WTC11 (cell line): ENCODE results near the gene BPGM. TPM values are rescaled to one million over a fixed set of nuclear protein-coding genes. Genes with fewer than 3 reads are reported as not detected.

Experiments used
- ATAC-seq: fragments of 200-7000 bp; cut with Tn5 transposase; 2 replicates; pipeline ENCODE4 v1.10.0; 2021; ENCODE audit warnings: mild to moderate bottlenecking, moderate library complexity
- CTCF ChIA-PET: fragments of 300-600 bp; sonication (Branson Sonifier 250); formaldehyde crosslinking; loops from one replicate; lab custom pipeline; 2021; ENCODE audit warnings: antibody characterized with exemption; lab: Charles Lee
- POLR2A ChIA-PET: fragments of 350-600 bp; sonication (Branson Sonifier 250); formaldehyde crosslinking; loops from one replicate; lab custom pipeline; 2021; ENCODE audit warnings: antibody characterized with exemption; lab: Charles Lee
- DNase-seq: peaks from one replicate; pipeline ENCODE4 v3.0.0; 2021; ENCODE audit warnings: low spot score
- H3K27ac Mint-ChIP-seq: 2 replicates; pipeline ENCODE4 v1.8.0; 2021; ENCODE audit warnings: mixed read lengths
- H3K27me3 Mint-ChIP-seq: 2 replicates; pipeline ENCODE4 v1.8.0; 2021; ENCODE audit warnings: low read depth, mild to moderate bottlenecking, moderate library complexity, mixed read lengths
- H3K36me3 Mint-ChIP-seq: 2 replicates; pipeline ENCODE4 v1.8.0; 2021; ENCODE audit warnings: mixed read lengths
- H3K4me1 Mint-ChIP-seq: 2 replicates; pipeline ENCODE4 v1.8.0; 2022; ENCODE audit warnings: mixed read lengths
- H3K4me3 Mint-ChIP-seq: 2 replicates; pipeline ENCODE4 v1.8.0; 2021; ENCODE audit warnings: mild to moderate bottlenecking, moderate library complexity, mixed read lengths
- H3K9me3 Mint-ChIP-seq: 2 replicates; pipeline ENCODE4 v1.8.0; 2021; ENCODE audit warnings: mixed read lengths
- CREB1 ChIP-seq: sonication (generic); formaldehyde crosslinking; IDR thresholded peaks from 2 replicates; pipeline ENCODE4 v1.8.0; 2023; ENCODE audit warnings: mild to moderate bottlenecking, missing genetic modification reagents
- CREM ChIP-seq: sonication (generic); formaldehyde crosslinking; IDR thresholded peaks from 2 replicates; pipeline ENCODE4 v1.8.1; 2022; ENCODE audit warnings: mild to moderate bottlenecking, missing genetic modification reagents, moderate library complexity
- ELF4 ChIP-seq: sonication (generic); formaldehyde crosslinking; IDR thresholded peaks from 2 replicates; pipeline ENCODE4 v1.8.1; 2022; ENCODE audit warnings: low read depth, mild to moderate bottlenecking, moderate library complexity, missing genetic modification reagents
- GRHL2 ChIP-seq: fragments of 250-450 bp; sonication (Bioruptor Pico); IDR thresholded peaks from 2 replicates; pipeline ENCODE4 v1.8.0; 2022; ENCODE audit warnings: mild to moderate bottlenecking, moderate library complexity; ENCODE audit not compliant: insufficient replicate concordance, severe bottlenecking
- HMGA2 ChIP-seq: fragments of 250-450 bp; sonication (Bioruptor Pico); IDR thresholded peaks from 2 replicates; pipeline ENCODE4 v1.4.0; 2021; ENCODE audit warnings: mild to moderate bottlenecking, moderate library complexity
- JUN ChIP-seq: sonication (generic); formaldehyde crosslinking; IDR thresholded peaks from 2 replicates; pipeline ENCODE4 v1.8.0; 2023; ENCODE audit warnings: mild to moderate bottlenecking, missing genetic modification reagents
- KAT7 ChIP-seq: sonication (generic); formaldehyde crosslinking; IDR thresholded peaks from 2 replicates; pipeline ENCODE4 v1.8.1; 2023; ENCODE audit warnings: missing genetic modification reagents, mild to moderate bottlenecking, borderline replicate concordance
- MXD4 ChIP-seq: fragments of 250-450 bp; sonication (Bioruptor Pico); IDR thresholded peaks from 2 replicates; pipeline ENCODE4 v1.8.0; 2021; ENCODE audit warnings: mild to moderate bottlenecking, moderate library complexity, borderline replicate concordance
- MYBL2 ChIP-seq: sonication (generic); formaldehyde crosslinking; IDR thresholded peaks from 2 replicates; pipeline ENCODE4 v1.8.1; 2023; ENCODE audit warnings: mild to moderate bottlenecking, moderate library complexity, missing genetic modification reagents
- NR3C1 ChIP-seq: sonication (generic); formaldehyde crosslinking; conservative IDR thresholded peaks from 2 replicates; pipeline ENCODE4 v1.8.1; 2023; ENCODE audit warnings: low read depth, mild to moderate bottlenecking, missing genetic modification reagents
- OVOL2 ChIP-seq: fragments of 250-450 bp; sonication (Bioruptor Pico); IDR thresholded peaks from 2 replicates; pipeline ENCODE4 v1.9.0; 2021; ENCODE audit warnings: mild to moderate bottlenecking, borderline replicate concordance
- PRRX2 ChIP-seq: fragments of 250-450 bp; sonication (Bioruptor Pico); IDR thresholded peaks from 2 replicates; pipeline ENCODE4 v1.8.0; 2021; ENCODE audit warnings: mild to moderate bottlenecking
- SMAD3 ChIP-seq: sonication (generic); formaldehyde crosslinking; IDR thresholded peaks from 2 replicates; pipeline ENCODE4 v1.8.0; 2022; ENCODE audit warnings: missing genetic modification reagents, mild to moderate bottlenecking, borderline replicate concordance
- TCF7 ChIP-seq: sonication (generic); formaldehyde crosslinking; IDR thresholded peaks from 2 replicates; pipeline ENCODE4 v1.8.0; 2022; ENCODE audit warnings: mild to moderate bottlenecking, low read depth, missing genetic modification reagents, moderate library complexity
- TEAD1 ChIP-seq: sonication (generic); formaldehyde crosslinking; IDR thresholded peaks from 2 replicates; pipeline ENCODE4 v1.8.0; 2022; ENCODE audit warnings: mild to moderate bottlenecking, missing genetic modification reagents
- TEAD4 ChIP-seq: sonication (generic); formaldehyde crosslinking; IDR thresholded peaks from 2 replicates; pipeline ENCODE4 v1.8.0; 2022; ENCODE audit warnings: mild to moderate bottlenecking, missing genetic modification reagents
- ZNF317 ChIP-seq: sonication (generic); formaldehyde crosslinking; IDR thresholded peaks from 2 replicates; pipeline ENCODE4 v1.8.1; 2023; ENCODE audit warnings: low read depth, mild to moderate bottlenecking, moderate library complexity, missing genetic modification reagents, borderline replicate concordance
- ZNF396 ChIP-seq: fragments of 250-450 bp; sonication (Bioruptor Pico); IDR thresholded peaks from 2 replicates; pipeline ENCODE4 v1.8.0; 2021; ENCODE audit warnings: mild to moderate bottlenecking, moderate library complexity, borderline replicate concordance
- total RNA-seq: library from RNA; stranded (reverse); gene quantifications from 3 replicates; pipeline ENCODE4 v1.2.3, GENCODE V29; 2021
- TF ChIP-seq, protein P1 (sequence below): sonication (generic); formaldehyde crosslinking; IDR thresholded peaks from 2 replicates; pipeline ENCODE4 v1.8.0; 2022; ENCODE audit warnings: mild to moderate bottlenecking, missing genetic modification reagents
- TF ChIP-seq, protein P2 (sequence below): sonication (generic); formaldehyde crosslinking; conservative IDR thresholded peaks from 2 replicates; pipeline ENCODE4 v1.8.1; 2022; ENCODE audit warnings: mild to moderate bottlenecking, missing genetic modification reagents
- TF ChIP-seq, protein P3 (sequence below): fragments of 250-450 bp; sonication (Bioruptor Pico); IDR thresholded peaks from 2 replicates; pipeline ENCODE4 v1.9.0; 2021; ENCODE audit warnings: mild to moderate bottlenecking
- TF ChIP-seq, protein P4 (sequence below): sonication (generic); formaldehyde crosslinking; IDR thresholded peaks from 2 replicates; pipeline ENCODE4 v1.8.1; 2023; ENCODE audit warnings: mild to moderate bottlenecking, missing genetic modification reagents
- TF ChIP-seq, protein P5 (sequence below): sonication (generic); formaldehyde crosslinking; IDR thresholded peaks from 2 replicates; pipeline ENCODE4 v1.8.1; 2022; ENCODE audit warnings: mild to moderate bottlenecking, moderate library complexity, missing genetic modification reagents
- TF ChIP-seq, protein P6 (sequence below): fragments of 200-600 bp; IDR thresholded peaks from 2 replicates; pipeline ENCODE4 v1.8.0; 2022; ENCODE audit warnings: antibody characterized with exemption
- TF ChIP-seq, protein P7 (sequence below): sonication (generic); formaldehyde crosslinking; IDR thresholded peaks from 2 replicates; pipeline ENCODE4 v1.8.0; 2022; ENCODE audit warnings: mild to moderate bottlenecking, missing genetic modification reagents
- TF ChIP-seq, protein P8 (sequence below): sonication (generic); formaldehyde crosslinking; IDR thresholded peaks from 2 replicates; pipeline ENCODE4 v1.8.0; 2022; ENCODE audit warnings: mild to moderate bottlenecking, missing genetic modification reagents

Gene BPGM
- total RNA-seq, 1 experiment from 2014 or later = 14.6 TPM

DNA sequence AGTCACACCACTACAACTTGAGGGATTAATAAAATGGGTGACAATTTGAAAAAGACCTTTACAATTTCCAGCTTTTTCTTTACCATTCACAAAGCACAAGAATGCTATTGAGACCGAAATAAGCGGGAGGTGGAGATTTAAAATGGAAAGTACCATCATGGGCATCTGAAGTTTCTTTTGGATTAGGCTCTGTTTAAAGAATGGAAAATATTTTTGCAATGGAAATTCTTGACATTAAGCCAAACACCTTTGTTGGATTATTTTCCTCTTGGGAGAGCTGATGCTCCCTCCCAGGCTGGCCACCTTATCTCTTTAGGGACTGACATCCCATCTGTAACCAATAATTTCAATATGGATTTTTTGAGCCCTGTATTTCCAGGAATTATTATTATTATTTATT is 62.5 kb downstream of the BPGM start (continued):
- TF ChIP-seq, protein P1, sequence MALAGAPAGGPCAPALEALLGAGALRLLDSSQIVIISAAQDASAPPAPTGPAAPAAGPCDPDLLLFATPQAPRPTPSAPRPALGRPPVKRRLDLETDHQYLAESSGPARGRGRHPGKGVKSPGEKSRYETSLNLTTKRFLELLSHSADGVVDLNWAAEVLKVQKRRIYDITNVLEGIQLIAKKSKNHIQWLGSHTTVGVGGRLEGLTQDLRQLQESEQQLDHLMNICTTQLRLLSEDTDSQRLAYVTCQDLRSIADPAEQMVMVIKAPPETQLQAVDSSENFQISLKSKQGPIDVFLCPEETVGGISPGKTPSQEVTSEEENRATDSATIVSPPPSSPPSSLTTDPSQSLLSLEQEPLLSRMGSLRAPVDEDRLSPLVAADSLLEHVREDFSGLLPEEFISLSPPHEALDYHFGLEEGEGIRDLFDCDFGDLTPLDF (CRISPR knock-in tag) = no peak
- TF ChIP-seq MXD4 (CRISPR knock-in tag) = no peak
- no peak for TF ChIP-seq GRHL2 (CRISPR knock-in tag)
- TF ChIP-seq, all 79 proteins: peak for 0

DNA sequence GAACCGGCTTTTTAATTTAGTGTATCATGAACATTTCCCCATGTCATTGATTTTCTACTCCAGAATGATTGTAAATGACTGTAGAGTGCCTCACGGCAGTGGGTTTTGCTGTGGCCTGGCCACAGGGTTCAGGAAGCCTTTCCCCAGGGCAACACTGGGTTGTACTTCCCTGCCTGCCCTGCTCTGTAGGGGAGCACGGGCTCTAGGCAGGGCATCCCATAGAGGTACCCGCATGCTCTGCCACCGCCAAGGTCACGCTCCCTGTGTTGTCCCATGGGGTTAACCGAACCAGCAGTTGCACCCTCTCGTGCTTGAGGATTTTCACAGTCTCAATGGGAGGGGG is 63.8 kb downstream of the BPGM start:
- Mint-ChIP-seq H3K4me1 (peaks cover 10% of the 10 kb centered on the region), H3K9me3 (no peaks in the 10 kb centered on the region), H3K4me3 (no peak overlapping the region), H3K36me3 (no peaks in the 10 kb centered on the region), H3K27me3 (no peaks in the 10 kb centered on the region; the same call in 1 of the 2 replicates), H3K27ac (no peak overlapping the region)
- ChIA-PET CTCF (no interaction called here), POLR2A (no interaction called here)
- ATAC-seq (no peak; the same call in 1 of the 2 replicates), DNase-seq (no peak)
- TF ChIP-seq SMAD3 (CRISPR knock-in tag) (no peak), HMGA2 (no peak), ELF4 (CRISPR knock-in tag) (no peak), JUN (CRISPR knock-in tag) (no peak), OVOL2 (no peak), MYBL2 (CRISPR knock-in tag) (no peak), TEAD1 (no peak), ZNF317 (no peak)
- TF ChIP-seq, protein P2, sequence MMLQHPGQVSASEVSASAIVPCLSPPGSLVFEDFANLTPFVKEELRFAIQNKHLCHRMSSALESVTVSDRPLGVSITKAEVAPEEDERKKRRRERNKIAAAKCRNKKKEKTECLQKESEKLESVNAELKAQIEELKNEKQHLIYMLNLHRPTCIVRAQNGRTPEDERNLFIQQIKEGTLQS = no peak
- TF ChIP-seq, protein P3, sequence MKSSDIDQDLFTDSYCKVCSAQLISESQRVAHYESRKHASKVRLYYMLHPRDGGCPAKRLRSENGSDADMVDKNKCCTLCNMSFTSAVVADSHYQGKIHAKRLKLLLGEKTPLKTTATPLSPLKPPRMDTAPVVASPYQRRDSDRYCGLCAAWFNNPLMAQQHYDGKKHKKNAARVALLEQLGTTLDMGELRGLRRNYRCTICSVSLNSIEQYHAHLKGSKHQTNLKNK = no peak
- TF ChIP-seq, protein P4, sequence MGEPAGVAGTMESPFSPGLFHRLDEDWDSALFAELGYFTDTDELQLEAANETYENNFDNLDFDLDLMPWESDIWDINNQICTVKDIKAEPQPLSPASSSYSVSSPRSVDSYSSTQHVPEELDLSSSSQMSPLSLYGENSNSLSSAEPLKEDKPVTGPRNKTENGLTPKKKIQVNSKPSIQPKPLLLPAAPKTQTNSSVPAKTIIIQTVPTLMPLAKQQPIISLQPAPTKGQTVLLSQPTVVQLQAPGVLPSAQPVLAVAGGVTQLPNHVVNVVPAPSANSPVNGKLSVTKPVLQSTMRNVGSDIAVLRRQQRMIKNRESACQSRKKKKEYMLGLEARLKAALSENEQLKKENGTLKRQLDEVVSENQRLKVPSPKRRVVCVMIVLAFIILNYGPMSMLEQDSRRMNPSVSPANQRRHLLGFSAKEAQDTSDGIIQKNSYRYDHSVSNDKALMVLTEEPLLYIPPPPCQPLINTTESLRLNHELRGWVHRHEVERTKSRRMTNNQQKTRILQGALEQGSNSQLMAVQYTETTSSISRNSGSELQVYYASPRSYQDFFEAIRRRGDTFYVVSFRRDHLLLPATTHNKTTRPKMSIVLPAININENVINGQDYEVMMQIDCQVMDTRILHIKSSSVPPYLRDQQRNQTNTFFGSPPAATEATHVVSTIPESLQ (CRISPR knock-in tag) = no peak

DNA sequence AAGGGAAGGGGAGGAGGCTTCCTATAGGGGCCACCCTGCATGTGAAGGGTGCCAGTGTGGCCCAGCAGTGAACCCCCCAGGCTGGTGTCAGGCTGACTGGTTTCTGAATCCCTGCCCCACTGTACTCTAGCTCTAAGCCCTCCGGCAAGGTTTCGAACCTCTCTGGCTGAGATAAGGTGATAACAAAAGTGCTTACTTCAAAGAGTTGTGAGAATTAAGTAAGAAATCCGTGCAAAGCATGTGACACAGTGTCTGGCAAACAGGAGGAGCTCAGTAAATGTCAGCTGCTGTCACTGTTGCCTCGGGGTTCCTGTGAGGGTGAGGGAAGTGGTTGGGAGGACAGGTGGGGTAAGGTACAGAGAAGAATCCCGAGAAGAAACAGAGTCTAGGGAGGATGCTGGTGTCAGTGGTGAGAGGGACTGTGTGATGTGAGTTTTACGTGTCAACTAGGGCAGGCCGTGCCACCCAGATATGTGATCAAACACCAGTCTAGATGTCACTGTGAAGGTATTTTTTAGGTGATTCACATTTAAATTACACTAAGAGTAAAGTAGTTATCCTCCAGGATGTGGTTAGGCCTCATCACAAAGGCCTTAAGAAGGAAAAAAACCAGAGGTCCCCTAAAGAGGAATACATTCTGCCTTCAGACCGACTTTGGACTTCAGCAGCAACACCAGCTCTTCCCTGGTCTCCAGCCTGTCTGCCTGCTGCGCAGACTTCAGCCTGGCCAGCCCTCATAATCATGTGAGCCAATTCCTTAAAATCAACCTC is 64.4 kb downstream of the BPGM start:
- Mint-ChIP-seq H3K27ac (no peak overlapping the region), H3K4me1 (peaks cover 10% of the 10 kb centered on the region), H3K4me3 (no peak overlapping the region), H3K9me3 (no peaks in the 10 kb centered on the region), H3K36me3 (no peaks in the 10 kb centered on the region), H3K27me3 (no peaks in the 10 kb centered on the region; the same call in 1 of the 2 replicates)
- ChIA-PET CTCF (interaction anchor here (0.7 kb wide), 2 partner anchors 34 to 169 kb away, joined by 3 read pairs; no protein-coding TSS in a partner anchor), POLR2A (no interaction called here)
- ATAC-seq (peak; percentile 26), DNase-seq (no peak)
- TF ChIP-seq NR3C1 (CRISPR knock-in tag) = no peak
- no peak for TF ChIP-seq GRHL2 (CRISPR knock-in tag)
- no peak for TF ChIP-seq KAT7 (CRISPR knock-in tag)
- TF ChIP-seq, protein P5, sequence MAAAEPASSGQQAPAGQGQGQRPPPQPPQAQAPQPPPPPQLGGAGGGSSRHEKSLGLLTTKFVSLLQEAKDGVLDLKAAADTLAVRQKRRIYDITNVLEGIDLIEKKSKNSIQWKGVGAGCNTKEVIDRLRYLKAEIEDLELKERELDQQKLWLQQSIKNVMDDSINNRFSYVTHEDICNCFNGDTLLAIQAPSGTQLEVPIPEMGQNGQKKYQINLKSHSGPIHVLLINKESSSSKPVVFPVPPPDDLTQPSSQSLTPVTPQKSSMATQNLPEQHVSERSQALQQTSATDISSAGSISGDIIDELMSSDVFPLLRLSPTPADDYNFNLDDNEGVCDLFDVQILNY (CRISPR knock-in tag) = no peak
- TF ChIP-seq, protein P6, sequence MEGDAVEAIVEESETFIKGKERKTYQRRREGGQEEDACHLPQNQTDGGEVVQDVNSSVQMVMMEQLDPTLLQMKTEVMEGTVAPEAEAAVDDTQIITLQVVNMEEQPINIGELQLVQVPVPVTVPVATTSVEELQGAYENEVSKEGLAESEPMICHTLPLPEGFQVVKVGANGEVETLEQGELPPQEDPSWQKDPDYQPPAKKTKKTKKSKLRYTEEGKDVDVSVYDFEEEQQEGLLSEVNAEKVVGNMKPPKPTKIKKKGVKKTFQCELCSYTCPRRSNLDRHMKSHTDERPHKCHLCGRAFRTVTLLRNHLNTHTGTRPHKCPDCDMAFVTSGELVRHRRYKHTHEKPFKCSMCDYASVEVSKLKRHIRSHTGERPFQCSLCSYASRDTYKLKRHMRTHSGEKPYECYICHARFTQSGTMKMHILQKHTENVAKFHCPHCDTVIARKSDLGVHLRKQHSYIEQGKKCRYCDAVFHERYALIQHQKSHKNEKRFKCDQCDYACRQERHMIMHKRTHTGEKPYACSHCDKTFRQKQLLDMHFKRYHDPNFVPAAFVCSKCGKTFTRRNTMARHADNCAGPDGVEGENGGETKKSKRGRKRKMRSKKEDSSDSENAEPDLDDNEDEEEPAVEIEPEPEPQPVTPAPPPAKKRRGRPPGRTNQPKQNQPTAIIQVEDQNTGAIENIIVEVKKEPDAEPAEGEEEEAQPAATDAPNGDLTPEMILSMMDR = no peak
- no peak for TF ChIP-seq PRRX2
- TF ChIP-seq, protein P7, sequence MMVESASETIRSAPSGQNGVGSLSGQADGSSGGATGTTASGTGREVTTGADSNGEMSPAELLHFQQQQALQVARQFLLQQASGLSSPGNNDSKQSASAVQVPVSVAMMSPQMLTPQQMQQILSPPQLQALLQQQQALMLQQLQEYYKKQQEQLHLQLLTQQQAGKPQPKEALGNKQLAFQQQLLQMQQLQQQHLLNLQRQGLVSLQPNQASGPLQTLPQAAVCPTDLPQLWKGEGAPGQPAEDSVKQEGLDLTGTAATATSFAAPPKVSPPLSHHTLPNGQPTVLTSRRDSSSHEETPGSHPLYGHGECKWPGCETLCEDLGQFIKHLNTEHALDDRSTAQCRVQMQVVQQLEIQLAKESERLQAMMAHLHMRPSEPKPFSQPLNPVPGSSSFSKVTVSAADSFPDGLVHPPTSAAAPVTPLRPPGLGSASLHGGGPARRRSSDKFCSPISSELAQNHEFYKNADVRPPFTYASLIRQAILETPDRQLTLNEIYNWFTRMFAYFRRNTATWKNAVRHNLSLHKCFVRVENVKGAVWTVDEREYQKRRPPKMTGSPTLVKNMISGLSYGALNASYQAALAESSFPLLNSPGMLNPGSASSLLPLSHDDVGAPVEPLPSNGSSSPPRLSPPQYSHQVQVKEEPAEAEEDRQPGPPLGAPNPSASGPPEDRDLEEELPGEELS (CRISPR knock-in tag) = no peak
- no peak for TF ChIP-seq MXD4 (CRISPR knock-in tag)
- TF ChIP-seq TEAD4 (CRISPR knock-in tag) = no peak
- TF ChIP-seq, protein P8, sequence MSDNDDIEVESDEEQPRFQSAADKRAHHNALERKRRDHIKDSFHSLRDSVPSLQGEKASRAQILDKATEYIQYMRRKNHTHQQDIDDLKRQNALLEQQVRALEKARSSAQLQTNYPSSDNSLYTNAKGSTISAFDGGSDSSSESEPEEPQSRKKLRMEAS = no peak
- TF ChIP-seq ZNF396 (CRISPR knock-in tag) = no peak
- TF ChIP-seq TCF7 (CRISPR knock-in tag) = no peak
- TF ChIP-seq CREM = no peak
- TF ChIP-seq CREB1 (CRISPR knock-in tag) = no peak
